ENCODE measurements around the gene MDN1.

DNA sequence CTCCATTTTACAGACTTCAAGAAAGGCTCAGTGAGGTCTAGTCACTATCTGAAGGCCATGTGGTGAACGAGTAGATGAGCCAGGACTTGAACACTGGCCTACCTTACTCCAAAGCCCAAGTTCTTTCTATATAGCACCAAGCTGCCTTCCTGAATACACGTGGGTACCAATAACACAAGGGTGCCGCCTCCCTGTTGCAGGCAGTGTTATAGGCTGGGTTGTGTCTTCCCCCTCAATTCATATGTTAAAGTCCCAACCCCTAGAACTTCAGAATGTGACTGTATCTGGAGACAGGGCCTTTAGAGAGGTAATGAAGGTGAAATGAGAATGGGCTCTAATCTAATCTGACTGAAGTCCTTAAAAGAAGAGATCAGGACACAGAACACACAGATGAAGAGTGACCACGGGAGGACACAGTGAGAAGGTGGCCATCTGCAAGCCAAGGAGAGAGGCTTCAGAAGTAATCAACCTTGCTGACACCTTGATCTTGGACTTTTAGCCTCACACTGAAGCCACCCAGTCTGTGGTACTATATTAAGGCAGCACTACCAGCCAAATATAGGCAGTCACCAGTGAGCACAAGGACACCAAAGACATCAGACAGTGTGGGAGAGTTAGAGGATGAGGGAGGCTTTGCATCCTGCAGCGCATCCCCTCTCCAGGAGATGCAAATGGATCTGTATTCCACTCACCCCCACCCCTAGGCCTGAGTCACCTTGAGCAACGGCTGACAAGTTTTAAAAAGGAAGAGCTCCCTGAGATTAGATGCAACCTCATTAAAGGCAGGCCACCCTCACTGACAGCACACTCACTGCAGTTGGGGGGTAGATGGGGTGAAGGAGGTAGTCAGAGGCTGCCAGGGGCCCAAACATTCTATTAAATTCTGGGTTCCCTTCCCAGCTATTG lies 140.1 kb downstream of the MDN1 start:
- TF ChIP-seq, protein P1, sequence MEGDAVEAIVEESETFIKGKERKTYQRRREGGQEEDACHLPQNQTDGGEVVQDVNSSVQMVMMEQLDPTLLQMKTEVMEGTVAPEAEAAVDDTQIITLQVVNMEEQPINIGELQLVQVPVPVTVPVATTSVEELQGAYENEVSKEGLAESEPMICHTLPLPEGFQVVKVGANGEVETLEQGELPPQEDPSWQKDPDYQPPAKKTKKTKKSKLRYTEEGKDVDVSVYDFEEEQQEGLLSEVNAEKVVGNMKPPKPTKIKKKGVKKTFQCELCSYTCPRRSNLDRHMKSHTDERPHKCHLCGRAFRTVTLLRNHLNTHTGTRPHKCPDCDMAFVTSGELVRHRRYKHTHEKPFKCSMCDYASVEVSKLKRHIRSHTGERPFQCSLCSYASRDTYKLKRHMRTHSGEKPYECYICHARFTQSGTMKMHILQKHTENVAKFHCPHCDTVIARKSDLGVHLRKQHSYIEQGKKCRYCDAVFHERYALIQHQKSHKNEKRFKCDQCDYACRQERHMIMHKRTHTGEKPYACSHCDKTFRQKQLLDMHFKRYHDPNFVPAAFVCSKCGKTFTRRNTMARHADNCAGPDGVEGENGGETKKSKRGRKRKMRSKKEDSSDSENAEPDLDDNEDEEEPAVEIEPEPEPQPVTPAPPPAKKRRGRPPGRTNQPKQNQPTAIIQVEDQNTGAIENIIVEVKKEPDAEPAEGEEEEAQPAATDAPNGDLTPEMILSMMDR (IDR thresholded peaks at IDR 0.05; ENCODE audit: low read depth, low read length) = no peak
- TF ChIP-seq EZH2phosphoT487 (IDR thresholded peaks at IDR 0.05; ENCODE audit: low read depth) = no peak

Measured in OCI-LY3 (cell line).